LoVo (cell line): ENCODE data around the gene PSEN2.
"Not testable (repeated sequence)": the region's sequence is repeated elsewhere in the genome, so short reads cannot be mapped to it uniquely, and the experiment has no call there.

Source experiments
- DNase-seq: peaks from one replicate; pipeline ENCODE4 v3.0.0-alpha.2; 2016; ENCODE audit warnings: low spot score

PSEN2 gene

GRCh38 chr1:226870401-226871279 lies at the start of gene PSEN2:
Gene PSEN2 (plus strand): TSS chr1:226870616. CDS start chr1:226881908, 11,292 bp downstream.
- DNase-seq = peak; percentile 84

- peak; percentile 50 for DNase-seq
Measured at GRCh38 chr1:226820941-226821718, 49.3 kb upstream of the PSEN2 start.

GRCh38 chr1:226821719-226822085 lies 48.7 kb upstream of the PSEN2 start:
- no peak for DNase-seq

- DNase-seq = no peak
Measured at GRCh38 chr1:226823643-226824042, 46.8 kb upstream of the PSEN2 start.

- DNase-seq = no peak
Measured at GRCh38 chr1:226825037-226825745, 45.2 kb upstream of the PSEN2 start.

GRCh38 chr1:226825746-226826100 lies 44.7 kb upstream of the PSEN2 start:
- no peak for DNase-seq

- no peak for DNase-seq
Measured at GRCh38 chr1:226826479-226827261, 43.7 kb upstream of the PSEN2 start.

GRCh38 chr1:226827458-226827857 lies 43.0 kb upstream of the PSEN2 start:
- DNase-seq = no peak

GRCh38 chr1:226827968-226828513 lies 42.4 kb upstream of the PSEN2 start:
- peak; percentile 91 for DNase-seq

GRCh38 chr1:226829105-226829504 lies 41.3 kb upstream of the PSEN2 start:
- DNase-seq = no peak

- no peak for DNase-seq
Measured at GRCh38 chr1:226831953-226832352, 38.5 kb upstream of the PSEN2 start.

- DNase-seq = no peak
Measured at GRCh38 chr1:226832613-226833012, 37.8 kb upstream of the PSEN2 start.

GRCh38 chr1:226834179-226834578 lies 36.2 kb upstream of the PSEN2 start:
- not testable (repeated sequence) for DNase-seq

GRCh38 chr1:226835396-226835795 lies 35.0 kb upstream of the PSEN2 start:
- not testable (repeated sequence) for DNase-seq

GRCh38 chr1:226837966-226838365 lies 32.5 kb upstream of the PSEN2 start:
- DNase-seq = not testable (repeated sequence)

GRCh38 chr1:226838456-226838855 lies 32.0 kb upstream of the PSEN2 start:
- DNase-seq = no peak

GRCh38 chr1:226845624-226846023 lies 24.8 kb upstream of the PSEN2 start:
- DNase-seq = no peak

- DNase-seq = no peak
Measured at GRCh38 chr1:226846786-226847185, 23.6 kb upstream of the PSEN2 start.

- not testable (repeated sequence) for DNase-seq
Measured at GRCh38 chr1:226854548-226854947, 15.9 kb upstream of the PSEN2 start.

- DNase-seq = no peak
Measured at GRCh38 chr1:226862890-226863289, 7.5 kb upstream of the PSEN2 start.

GRCh38 chr1:226863446-226863845 lies 7.0 kb upstream of the PSEN2 start:
- peak; percentile 20 for DNase-seq
